Measurements from ENCODE around the gene MAST4.
"Not testable (repeated sequence)": the region's sequence is repeated elsewhere in the genome, so short reads cannot be mapped to it uniquely, and the experiment has no call there.

The MAST4 gene

DNA sequence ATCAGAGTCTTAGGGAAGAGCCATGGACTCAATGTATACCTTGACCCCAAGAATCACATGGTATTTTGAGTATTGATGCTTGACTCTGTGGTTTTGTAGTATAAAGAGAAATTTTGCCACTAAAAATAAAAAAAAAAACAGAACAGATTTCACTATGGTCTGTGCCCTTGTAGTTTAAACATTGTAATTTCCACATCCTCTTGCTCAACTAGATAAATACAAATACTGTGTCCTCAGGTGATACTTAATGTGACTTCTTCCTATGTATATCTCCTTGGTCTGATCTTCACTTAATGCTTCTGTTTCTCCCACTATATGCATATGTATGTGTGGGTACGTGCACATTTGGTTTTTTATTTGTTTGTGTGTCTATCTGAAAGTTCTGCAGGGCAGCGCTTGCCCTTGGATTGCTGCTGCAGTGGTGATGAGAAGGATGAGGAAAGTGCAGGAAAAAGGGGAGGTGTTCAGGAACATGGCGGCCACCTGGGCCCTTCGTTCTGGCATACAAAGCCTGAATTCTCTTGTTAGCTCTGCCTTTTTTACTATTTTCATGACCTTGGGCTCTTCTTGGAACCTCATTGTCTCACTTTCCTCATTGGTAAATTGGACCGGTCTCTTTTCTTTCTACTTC is 222.2 kb downstream of the MAST4 start:
- no peak for FAIRE-seq

DNA sequence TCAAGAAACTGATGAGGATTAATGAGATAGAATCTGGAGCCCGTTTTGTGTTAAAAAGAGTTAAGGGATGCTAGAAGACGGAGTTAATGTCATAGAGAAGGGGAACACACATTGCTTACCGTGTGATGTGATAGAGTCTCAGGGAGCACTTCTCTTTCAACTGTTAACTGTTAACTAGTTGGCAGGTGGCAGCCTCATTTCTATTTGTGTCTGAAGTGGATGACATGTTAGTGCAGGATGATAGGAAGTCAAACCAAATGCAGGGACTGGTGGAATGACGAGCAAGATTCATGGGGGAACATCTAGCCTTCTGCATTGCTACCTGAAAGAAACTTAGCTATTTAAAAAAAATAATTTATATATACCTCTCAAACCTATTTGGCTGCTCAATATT is 222.7 kb downstream of the MAST4 start:
- no peak for FAIRE-seq

DNA sequence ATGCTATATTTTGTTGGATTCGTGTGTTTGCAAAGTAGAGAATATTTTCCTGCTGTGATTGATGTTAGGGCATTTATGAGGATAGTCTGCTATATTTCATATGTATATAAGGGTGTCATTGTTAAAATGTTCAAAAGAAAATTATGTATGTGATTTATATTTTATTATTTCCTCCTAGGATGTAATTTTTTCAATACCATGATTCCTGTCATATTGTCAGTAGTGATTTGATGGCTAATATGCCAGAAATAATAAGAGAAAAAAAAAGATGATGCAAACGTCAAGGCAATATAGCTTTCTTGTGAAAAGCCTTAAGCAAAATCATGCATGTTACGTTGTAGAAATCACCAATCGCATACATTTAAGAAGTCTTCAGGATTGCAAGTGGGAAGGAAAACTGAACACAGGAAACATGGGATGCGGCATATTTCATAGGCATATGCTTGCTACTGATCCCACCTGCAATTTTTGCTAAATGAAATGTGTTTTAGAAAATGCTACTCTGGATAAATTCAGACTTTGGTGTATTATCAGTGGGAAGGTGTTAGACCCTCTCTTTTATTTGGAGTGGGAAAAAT is 224.5 kb downstream of the MAST4 start:
- no peak for FAIRE-seq

DNA sequence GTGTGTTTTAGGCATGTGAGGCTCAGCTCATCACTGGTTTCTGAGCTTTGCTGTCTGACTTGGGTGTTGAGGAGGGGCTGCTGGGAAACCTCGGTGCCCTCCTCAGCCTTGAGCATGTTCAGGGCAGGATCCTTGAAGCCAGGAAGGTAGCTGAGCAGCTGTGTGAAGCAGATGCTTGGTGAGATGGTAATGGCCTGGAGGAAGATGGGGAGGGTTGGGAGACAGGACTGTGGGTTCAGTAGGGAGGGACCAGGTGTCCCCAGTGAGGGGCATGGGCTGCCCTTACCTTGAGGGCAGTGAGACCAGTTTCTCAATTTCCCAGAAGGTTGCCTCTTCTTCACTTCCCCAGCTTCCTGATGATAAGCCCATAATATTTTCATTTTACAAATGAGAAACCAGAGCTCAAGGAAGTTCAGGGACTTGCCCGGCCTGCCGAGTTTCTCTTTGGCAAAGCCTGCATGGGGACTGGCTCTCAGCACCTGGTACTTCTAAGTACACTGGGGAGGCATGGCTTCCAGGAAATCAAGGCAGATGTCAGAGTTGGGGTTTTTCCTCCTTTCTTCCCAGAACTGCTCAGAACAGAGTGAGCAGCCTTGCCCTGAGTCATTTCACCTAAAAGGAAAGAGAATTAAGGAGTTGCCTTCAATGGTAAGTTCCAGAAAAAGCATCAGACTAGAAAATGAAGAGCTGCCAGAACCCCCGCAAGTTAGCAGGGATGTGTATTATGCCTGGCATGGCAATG is 225.7 kb downstream of the MAST4 start:
- FAIRE-seq, result no peak

DNA sequence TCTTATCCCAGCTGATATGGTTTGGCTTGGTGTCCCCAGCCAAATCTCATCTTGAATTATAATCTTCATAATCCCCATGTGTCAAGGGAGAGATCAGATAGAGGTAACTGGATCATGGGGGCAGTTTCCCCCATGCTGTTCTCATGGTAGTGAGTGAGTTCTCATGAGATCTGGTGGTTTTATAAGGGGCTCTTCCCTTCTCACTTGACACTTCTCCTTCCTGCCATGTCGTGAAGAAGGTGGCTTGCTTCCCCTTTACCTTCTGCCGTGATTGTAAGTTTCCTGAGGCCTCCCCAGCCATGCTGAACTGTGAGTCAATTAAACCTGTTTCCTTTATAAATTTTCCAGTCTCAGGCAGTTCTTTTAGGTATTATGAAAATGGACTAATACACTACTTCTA is 226.7 kb downstream of the MAST4 start:
- not testable (repeated sequence) for FAIRE-seq

DNA sequence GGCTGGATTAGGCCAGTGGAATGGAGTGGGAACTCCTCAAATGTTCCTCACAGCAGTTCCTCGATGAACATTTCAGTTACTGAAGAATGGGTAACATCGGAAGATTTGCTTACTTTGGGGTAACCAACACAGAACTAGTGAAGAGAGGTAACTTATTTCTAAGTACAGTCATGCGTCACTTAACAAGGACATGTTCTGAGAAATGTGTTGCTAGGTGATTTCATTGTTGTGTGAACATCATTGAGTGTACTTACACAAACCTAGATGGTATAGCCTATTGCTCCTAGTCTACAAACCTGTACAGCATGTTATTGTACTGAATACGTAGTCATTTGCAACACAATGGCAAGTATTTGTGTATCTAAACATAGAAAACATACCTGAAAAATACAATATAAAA is 228.3 kb downstream of the MAST4 start:
- no peak for FAIRE-seq

DNA sequence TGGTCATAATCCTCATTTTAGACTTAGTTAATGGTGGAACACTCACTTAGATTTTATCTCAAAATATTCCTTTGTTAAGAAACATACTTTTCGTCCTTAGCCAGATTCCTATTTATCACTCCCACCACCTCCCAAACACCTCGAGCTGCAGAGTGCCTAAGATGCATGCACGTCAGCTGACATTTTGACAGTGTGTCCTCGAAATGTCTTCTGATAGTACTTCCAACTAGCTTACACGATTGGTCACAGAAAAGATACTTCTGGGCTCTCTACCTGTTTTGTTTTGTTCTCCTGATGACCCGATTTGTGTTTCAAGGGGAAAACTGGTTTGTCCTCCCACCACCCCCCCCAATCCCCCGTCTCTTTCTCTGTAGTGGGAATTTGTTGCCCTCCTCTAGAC is 230.1 kb downstream of the MAST4 start:
- no peak for FAIRE-seq

DNA sequence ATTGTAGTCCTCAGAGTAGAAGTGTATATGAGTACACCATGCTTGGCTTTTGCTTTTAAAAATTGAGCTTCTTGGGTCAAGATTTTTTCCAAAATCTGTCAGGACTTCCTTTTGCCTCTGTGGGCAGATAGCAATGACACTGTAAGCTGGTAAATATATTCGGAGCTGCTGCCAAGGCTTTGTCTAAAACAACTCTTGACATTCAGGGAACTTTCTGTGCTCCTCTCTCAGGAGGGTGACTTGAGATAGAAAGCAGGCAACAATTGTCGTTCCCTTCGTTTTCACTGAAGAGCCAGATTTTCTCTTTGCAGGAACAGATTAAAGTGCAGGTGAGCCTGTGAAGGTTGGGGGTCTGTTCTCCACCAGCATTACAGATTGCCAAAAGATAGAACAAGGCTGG is 230.5 kb downstream of the MAST4 start:
- FAIRE-seq, result no peak

DNA sequence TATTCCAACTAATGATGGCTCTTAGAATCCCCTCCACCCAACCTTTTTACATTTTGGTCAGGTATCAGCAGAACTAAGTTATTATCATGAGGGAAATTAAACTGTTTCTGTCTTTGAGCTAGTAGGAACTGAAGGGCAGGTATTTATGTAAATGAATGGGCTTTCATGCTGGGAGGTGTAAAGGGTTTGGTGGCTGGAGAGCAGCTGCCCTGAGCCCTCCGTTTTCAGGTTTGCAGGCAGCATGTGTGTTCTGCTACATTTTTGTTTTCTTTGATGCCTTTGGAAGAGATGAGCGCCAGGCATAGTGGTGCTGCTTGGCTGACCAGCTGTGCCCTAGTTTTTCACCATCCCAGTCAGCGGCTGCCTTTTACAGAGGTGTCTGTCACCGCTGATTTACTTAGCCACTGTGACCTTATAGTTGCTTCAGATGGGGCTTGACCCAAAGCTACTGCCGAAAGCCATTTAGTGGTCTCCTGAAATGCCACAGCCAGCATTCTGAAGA is 231.9 kb downstream of the MAST4 start:
- no peak for FAIRE-seq

DNA sequence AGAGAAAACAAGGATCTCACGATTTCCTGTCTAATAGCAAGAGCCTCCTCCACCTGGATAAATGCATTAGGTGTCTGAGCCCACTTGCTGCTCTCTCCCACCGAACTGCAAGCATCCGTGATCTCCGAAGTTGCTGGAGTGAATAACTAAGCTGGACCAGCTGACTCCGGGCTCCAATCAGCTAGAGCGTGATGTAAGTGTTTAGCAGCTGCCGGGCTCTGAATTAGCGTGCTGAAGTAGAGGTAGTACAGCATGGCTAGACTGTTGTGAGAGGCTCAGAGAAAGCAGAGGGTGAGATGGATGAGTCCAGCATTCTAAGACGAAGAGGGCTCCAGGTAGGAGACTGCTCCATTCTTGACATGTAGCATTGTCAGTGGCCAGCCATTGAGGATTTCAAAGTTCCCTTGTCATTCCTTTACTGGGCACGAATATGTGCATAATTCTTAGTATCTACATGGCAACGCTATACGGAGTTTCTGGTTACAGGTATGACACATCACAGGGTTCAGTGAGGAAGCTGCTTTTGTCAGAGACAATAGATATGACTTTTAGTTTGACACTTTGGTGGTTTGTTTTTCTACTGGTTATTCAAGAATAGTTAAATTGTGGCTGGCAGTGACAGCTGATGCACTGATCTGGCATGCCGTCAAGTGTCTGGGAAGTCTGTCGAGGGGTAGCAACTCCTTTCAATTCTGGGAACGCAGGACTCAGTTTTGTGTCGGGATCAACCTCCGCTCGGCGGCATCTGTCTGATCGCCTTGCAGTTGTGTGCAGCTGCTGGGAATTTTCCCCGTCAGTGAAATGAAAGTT is 232.6 kb downstream of the MAST4 start:
- no peak for FAIRE-seq

DNA sequence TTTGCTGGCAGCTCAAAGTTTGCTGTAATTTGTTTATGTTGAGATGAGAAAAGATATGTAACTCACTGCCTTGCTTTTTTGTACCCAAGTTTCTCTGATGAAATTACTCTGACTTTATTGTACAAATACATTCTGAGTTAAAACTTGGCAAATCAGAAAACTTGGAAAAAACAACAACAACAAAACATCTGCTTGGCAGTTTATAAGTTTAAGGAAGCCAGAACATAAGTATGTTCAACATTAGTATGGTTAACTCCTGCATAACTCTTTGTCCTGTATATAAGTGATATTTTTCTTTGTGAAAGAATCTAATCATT is 233.1 kb downstream of the MAST4 start:
- FAIRE-seq, result no peak

DNA sequence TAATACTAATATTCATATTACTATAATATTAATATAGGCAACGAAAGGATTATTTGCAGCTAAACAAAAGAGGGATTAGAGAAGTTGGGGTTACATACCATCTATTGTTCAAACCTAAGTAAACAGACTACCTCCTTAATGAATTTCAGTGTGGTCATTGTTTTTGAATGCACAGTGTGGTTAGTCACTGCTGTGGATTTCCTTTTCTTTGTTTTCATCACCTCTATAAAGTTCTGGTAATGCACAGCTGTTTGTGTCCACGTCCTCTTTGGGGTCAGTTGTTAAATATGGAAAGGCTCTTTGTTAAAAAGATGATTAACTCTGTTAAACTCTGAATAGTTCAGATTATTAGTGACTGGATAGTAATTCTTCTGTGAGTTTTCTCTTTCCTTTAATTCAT is 233.6 kb downstream of the MAST4 start:
- no peak for FAIRE-seq

DNA sequence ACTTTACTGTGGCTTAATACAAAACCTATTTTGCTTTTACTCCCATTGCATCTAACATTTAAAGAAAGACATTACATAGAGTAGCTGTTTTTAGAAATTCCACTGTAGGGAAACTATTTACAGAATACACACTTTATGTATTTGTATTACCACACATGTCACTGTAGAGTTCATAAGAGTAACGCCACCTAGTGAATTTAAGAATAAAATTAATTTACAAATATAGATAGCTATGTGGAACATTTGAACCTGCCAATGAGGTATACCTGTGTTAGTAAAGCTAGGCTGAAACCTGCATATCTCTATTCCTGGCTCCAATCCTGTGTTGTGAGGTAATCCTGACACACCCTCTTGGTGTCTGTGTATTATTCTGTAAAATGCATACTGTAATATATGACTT is 234.4 kb downstream of the MAST4 start:
- FAIRE-seq, result no peak

DNA sequence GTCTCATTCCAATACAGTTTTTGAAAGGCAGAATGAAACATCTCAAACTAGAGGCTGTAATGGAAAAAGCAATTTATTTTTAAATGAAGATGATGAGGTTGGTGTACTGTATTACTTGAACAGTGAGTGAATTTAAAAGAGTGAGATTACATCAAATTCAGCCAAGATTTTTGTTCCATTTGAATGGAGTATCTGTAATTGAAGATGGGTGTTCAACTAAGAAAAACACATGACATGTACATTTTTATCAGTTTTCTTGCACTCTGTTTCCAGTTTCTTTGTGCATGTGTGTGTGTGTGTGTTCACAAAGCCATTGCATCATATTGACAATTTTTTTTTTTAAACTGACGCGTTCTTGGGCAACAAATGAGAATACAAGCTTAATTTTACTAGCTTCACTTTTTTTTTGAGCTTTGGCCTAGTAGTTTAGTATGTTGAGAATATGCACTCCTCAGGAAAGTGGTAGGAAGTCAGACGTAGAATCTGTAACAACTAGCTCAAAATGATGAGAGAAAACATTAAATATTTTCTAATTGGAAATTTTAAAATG is 243.5 kb downstream of the MAST4 start:
- no peak for FAIRE-seq

DNA sequence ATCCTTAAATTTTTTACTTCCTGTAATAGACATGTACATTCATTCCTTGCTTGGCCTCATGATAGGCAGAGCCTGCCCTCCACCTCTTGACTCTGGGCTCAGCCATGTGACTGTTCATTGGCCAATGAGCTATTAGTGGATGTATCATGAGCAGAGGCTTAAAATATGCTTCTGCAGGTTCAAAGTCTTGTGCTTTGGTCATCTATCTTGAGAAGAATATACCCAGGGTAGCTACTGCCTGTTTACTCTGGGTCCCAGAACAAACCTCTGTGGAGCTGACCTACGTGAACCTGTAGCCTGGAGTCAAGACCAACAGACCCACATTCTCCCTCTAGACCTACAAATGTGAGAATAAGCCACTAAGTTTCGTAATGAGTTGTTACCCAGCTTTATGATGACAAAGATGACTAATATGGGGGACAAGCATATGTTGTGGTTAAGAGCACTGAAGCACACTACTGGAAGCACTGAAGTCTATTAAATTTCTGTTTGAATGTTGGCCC is 244.4 kb downstream of the MAST4 start:
- no peak for FAIRE-seq

DNA sequence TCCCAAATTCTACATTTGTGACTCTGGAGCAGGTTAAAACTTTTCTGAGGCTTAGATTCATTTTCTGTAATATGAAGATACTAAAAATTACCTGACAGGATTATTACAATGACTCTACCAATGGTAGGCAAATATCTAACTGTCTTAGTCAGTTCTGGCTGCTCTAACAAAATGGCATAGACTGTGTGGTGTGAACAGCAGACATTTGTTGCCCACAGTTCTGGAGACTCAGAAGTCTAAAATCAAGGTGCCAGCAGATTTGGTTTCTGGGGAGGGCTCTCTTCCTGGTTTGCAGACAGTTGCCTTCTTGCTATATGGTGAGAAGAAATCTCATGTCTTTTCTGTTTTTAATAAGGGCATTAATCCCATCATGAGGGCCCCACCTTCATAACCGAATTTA is 245.1 kb downstream of the MAST4 start:
- no peak for FAIRE-seq

DNA sequence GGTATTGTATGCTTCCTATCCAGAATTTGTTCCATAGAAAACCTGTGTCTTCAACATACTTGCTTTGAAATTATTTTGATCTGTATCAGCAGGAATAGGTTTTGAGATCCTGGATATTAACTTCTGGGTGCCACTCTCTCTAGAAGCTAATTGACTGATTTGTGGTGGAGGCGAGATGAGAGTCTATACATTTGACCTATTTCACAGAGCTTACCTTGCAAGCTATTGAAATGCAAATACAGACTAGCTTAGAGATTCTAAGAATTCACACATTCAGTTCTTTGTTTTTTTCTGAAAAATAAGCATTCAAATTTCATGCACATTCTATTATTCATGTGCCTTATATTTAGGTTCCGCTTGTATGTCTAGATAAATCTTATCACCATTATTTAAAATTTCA is 246.3 kb downstream of the MAST4 start:
- FAIRE-seq, result no peak

DNA sequence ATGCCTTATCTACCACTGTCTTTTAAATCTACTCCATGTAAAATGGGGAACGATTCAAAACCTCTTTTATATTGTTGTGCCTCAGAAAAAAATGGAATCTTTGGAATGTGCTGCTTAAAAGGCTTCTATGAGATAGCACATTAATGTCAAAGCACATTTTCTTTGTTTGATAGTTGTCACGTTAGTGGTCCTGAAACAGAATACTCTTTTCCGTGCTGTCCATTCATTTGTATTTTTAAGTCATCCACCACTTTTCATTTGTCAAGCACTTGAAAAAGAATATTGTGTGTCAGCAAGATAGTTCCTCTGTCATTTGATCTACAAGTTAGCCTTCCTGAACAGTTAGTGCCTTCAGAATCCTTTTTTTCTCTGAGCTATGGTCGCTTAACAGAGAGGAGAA is 246.9 kb downstream of the MAST4 start:
- no peak for FAIRE-seq

DNA sequence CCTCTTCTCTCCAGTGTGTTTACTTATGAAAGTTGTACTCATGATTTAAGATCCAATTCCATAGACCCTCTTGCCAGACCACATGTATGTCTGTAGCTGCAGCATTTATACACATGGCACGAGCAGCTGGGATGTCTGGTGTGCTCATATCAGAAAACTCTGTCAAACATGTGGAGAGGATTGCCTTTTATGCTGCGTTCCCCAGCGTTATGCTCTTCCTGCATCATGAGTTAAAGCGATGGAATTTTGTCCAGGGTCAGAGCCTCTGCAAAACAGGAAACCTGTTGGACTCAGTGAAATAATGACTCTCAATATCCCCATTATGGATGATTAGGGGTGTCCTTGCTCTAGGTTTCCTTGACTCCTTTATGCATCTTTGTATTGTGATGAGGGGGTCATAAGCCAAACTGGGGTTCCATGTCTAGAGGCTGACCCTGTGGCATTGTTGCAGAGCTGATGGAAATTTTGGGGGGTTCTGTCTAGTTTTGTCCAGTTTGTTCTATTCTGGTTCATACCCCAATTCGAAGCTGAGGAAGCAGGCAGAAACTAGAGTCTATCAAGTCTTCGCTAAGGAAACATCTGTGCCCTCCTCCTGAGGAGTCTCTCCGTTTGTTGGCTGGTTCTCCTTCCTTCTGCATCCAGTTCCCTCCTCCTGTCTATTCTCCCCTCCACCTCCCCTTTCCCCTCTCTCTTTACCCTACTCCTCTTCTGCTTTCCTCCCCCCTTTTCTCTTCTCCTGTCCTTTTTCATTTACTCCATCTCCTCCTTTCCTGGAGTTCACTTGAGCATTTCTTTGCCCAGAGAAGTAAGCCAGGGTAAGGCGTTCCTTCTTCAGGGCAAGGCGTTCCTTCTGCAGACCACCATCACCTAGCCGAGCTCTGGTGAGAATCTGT is 252.8 kb downstream of the MAST4 start:
- no peak for FAIRE-seq

DNA sequence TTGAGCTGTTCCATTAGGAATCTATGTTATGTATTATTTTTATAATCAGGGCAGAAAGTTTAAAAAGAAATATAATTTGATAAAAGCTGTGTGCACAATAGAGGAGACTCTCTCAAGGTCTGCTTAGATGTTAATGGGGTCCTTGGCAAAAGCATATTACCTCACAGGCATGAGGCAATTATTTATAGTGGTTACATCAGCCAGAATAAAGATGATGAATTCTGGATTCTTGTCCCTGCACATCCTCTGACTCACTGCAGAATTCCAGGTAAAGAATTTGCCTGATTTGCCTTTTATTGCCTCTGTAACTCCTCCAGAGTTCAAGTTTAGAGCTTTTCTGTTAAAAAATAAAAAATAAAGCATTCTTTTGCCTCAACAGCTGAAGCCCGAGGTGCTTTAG is 253.6 kb downstream of the MAST4 start:
- no peak for FAIRE-seq

DNA sequence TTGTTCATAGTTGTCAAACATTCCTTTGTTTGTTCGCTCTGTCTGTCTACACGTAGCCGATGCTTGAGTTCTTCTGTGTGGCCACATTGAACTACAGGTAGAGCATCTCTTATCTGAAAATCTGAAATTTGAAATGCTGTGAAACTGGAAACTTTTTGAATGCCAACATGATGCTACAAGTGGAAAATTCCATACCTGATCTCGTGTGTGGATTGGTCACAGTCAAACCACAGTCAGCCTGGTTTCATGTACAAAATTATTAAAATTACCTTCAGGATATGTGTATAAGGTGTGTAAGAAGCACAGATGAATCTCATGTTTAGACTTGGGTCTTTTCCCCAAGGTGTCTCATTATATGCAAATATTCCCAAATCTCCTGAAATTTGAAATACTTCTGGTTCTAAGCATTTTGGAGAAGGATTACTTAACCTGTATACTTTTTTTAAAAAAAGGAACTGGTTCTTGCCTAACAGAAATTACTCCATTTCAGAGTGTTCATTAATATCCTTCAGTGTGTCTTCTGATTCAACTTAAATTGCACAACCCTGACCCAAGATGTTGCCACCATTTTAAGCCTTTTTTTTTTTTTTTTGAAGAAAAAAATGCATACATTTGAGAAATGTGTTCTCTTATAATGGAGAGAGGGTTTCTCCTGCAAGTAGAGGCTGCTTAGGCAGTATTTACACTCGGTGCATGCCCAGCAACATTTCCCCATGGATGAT is 254.3 kb downstream of the MAST4 start:
- FAIRE-seq, result no peak

Measured in A204.1 (cell line).